ENCODE data around the gene STX11.
"Not testable (repeated sequence)": the region's sequence is repeated elsewhere in the genome, so short reads cannot be mapped to it uniquely, and the experiment has no call there.

DNA sequence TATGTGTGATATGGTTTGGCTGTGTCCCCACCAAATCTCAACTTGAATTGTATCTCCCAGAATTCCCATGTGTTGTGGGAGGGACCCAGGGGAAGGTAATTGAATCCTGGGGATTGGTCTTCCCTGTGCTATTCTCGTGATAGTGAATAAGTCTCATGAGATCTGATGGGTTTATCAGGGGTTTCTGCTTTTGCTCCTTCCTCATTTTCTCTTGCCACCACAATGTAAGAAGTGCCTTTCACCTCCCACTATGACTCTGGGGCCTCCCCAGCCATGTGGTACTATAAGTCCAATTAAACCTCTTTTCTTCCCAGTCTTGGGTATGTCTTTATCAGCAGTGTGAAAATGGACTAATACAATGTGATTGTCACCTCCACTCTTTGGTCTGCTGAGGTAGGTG, 30.0 kb downstream of the STX11 start:
- not testable (repeated sequence) for TF ChIP-seq POLR2A (IDR thresholded peaks at IDR 0.05)
- TF ChIP-seq, protein P1, sequence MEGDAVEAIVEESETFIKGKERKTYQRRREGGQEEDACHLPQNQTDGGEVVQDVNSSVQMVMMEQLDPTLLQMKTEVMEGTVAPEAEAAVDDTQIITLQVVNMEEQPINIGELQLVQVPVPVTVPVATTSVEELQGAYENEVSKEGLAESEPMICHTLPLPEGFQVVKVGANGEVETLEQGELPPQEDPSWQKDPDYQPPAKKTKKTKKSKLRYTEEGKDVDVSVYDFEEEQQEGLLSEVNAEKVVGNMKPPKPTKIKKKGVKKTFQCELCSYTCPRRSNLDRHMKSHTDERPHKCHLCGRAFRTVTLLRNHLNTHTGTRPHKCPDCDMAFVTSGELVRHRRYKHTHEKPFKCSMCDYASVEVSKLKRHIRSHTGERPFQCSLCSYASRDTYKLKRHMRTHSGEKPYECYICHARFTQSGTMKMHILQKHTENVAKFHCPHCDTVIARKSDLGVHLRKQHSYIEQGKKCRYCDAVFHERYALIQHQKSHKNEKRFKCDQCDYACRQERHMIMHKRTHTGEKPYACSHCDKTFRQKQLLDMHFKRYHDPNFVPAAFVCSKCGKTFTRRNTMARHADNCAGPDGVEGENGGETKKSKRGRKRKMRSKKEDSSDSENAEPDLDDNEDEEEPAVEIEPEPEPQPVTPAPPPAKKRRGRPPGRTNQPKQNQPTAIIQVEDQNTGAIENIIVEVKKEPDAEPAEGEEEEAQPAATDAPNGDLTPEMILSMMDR (IDR thresholded peaks at IDR 0.05), result not testable (repeated sequence)
